ENCODE results near the gene TRAPPC11.
"Not testable (repeated sequence)": the region's sequence is repeated elsewhere in the genome, so short reads cannot be mapped to it uniquely, and the experiment has no call there.

Gene TRAPPC11

GRCh38 chr4:183659029-183659871 is at the start of gene TRAPPC11, which contains the start of gene RWDD4:
TRAPPC11 (plus strand) TSS chr4:183659293; CDS start chr4:183663868, 4,575 bp downstream.
RWDD4 (minus strand) TSS chr4:183659185; CDS start chr4:183658952, 233 bp downstream.
- DNase-seq = peak; percentile 92

GRCh38 chr4:183610033-183610432 is 49.1 kb upstream of the TRAPPC11 start:
- no peak for DNase-seq

GRCh38 chr4:183610613-183611012 is 48.5 kb upstream of the TRAPPC11 start:
- DNase-seq = no peak

- no peak for DNase-seq
Measured at GRCh38 chr4:183611210-183611830, 47.8 kb upstream of the TRAPPC11 start.

GRCh38 chr4:183612329-183613250 is 46.5 kb upstream of the TRAPPC11 start:
- no peak for DNase-seq

GRCh38 chr4:183617075-183617474 is 42.0 kb upstream of the TRAPPC11 start:
- DNase-seq = no peak

- DNase-seq = no peak
Measured at GRCh38 chr4:183618681-183619080, 40.4 kb upstream of the TRAPPC11 start.

- no peak for DNase-seq
Measured at GRCh38 chr4:183620421-183620820, 38.7 kb upstream of the TRAPPC11 start.

- DNase-seq = no peak
Measured at GRCh38 chr4:183621875-183622274, 37.2 kb upstream of the TRAPPC11 start.

- DNase-seq = no peak
Measured at GRCh38 chr4:183624548-183624947, 34.5 kb upstream of the TRAPPC11 start.

GRCh38 chr4:183626168-183626567 is 32.9 kb upstream of the TRAPPC11 start:
- DNase-seq = no peak

- DNase-seq = not testable (repeated sequence)
Measured at GRCh38 chr4:183627286-183627685, 31.8 kb upstream of the TRAPPC11 start.

GRCh38 chr4:183627979-183628588 is 31.0 kb upstream of the TRAPPC11 start:
- DNase-seq = no peak

- DNase-seq = no peak
Measured at GRCh38 chr4:183631577-183632198, 27.4 kb upstream of the TRAPPC11 start.

- DNase-seq = no peak
Measured at GRCh38 chr4:183632689-183633088, 26.4 kb upstream of the TRAPPC11 start.

- no peak for DNase-seq
Measured at GRCh38 chr4:183633476-183634400, 25.4 kb upstream of the TRAPPC11 start.

- DNase-seq = no peak
Measured at GRCh38 chr4:183635321-183635720, 23.8 kb upstream of the TRAPPC11 start.

- no peak for DNase-seq
Measured at GRCh38 chr4:183635741-183636140, 23.4 kb upstream of the TRAPPC11 start.

- no peak for DNase-seq
Measured at GRCh38 chr4:183636503-183636902, 22.6 kb upstream of the TRAPPC11 start.

GRCh38 chr4:183636923-183637322 is 22.2 kb upstream of the TRAPPC11 start:
- no peak for DNase-seq

GRCh38 chr4:183637461-183637860 is 21.6 kb upstream of the TRAPPC11 start:
- DNase-seq = no peak

Data from NCI-H446 treated with DMSO at 0.1 percent for 48 hours (cell line).